OCI-LY1 (cell line): Measurements from ENCODE around the gene PTGDR.

ENCODE experiments used
- H2AFZ ChIP-seq: fragments of 200-600 bp; sonication (generic), shearing (Covaris generic); 2 replicates; pipeline ENCODE4 v1.6.0; 2014; ENCODE audit warnings: antibody characterized with exemption, mild to moderate bottlenecking, low read length
- H3F3A ChIP-seq: fragments of 200-600 bp; sonication (generic), shearing (Covaris generic); 2 replicates; pipeline ENCODE4 v1.6.0; 2014; ENCODE audit warnings: mild to moderate bottlenecking, antibody characterized with exemption, low read length, moderate library complexity; ENCODE audit not compliant: insufficient read depth
- H3K27ac ChIP-seq: fragments of 200-600 bp; sonication (generic); 2 replicates; pipeline ENCODE4 v1.5.1; 2014; ENCODE audit warnings: low read length, mixed run types, mild to moderate bottlenecking, low read depth; ENCODE audit not compliant: poor library complexity, severe bottlenecking
- H3K27me3 ChIP-seq: fragments of 200-600 bp; sonication (generic); 2 replicates; pipeline ENCODE4 v1.6.0; 2014; ENCODE audit warnings: antibody characterized with exemption, mild to moderate bottlenecking, low read length, moderate library complexity; ENCODE audit not compliant: insufficient read depth
- H3K36me3 ChIP-seq: fragments of 200-600 bp; sonication (generic); 2 replicates; pipeline ENCODE4 v1.6.1; 2014; ENCODE audit warnings: mild to moderate bottlenecking, antibody characterized with exemption, low read length, moderate library complexity, mixed read lengths; ENCODE audit not compliant: insufficient read depth
- H3K4me1 ChIP-seq: fragments of 200-600 bp; sonication (generic); 2 replicates; pipeline ENCODE4 v1.5.1; 2014; ENCODE audit warnings: mild to moderate bottlenecking, low read length, moderate library complexity; ENCODE audit not compliant: insufficient read depth, severe bottlenecking
- H3K4me2 ChIP-seq: fragments of 200-600 bp; sonication (generic), shearing (Covaris generic); 2 replicates; pipeline ENCODE4 v1.6.1; 2014; ENCODE audit warnings: low read length
- H3K4me3 ChIP-seq: fragments of 200-600 bp; sonication (generic); 2 replicates; pipeline ENCODE4 v1.5.1; 2014; ENCODE audit warnings: low read length, low read depth, mild to moderate bottlenecking, mixed read lengths; ENCODE audit not compliant: poor library complexity, severe bottlenecking
- H3K79me2 ChIP-seq: fragments of 200-600 bp; shearing (Covaris generic); 2 replicates; pipeline ENCODE4 v1.6.1; 2016; ENCODE audit warnings: mixed run types, low read length, mixed read lengths; ENCODE audit not compliant: insufficient read depth
- H3K9ac ChIP-seq: fragments of 200-600 bp; sonication (generic), shearing (Covaris generic); 2 replicates; pipeline ENCODE4 v1.6.1; 2014; ENCODE audit warnings: mild to moderate bottlenecking, low read length, mixed read lengths
- H3K9me2 ChIP-seq: fragments of 200-600 bp; sonication (generic), shearing (Covaris generic); 2 replicates; pipeline ENCODE4 v1.6.1; 2014; ENCODE audit warnings: low read depth, mild to moderate bottlenecking, low read length, mixed read lengths
- H3K9me3 ChIP-seq: fragments of 200-600 bp; shearing (Covaris generic); 2 replicates; pipeline ENCODE4 v1.6.1; 2014; ENCODE audit warnings: low read length, mixed read lengths
- H4K20me1 ChIP-seq: fragments of 200-600 bp; sonication (generic), shearing (Covaris generic); 2 replicates; pipeline ENCODE4 v1.6.0; 2016; ENCODE audit warnings: mild to moderate bottlenecking, low read length; ENCODE audit not compliant: insufficient read depth
- CTCF ChIP-seq: fragments of 200-600 bp; sonication (generic), shearing (Covaris generic); IDR thresholded peaks from 2 replicates; pipeline ENCODE4 v1.5.1; 2017; ENCODE audit warnings: mild to moderate bottlenecking, antibody characterized with exemption, low read length, moderate library complexity, mixed read lengths
- EZH2 ChIP-seq: fragments of 200-600 bp; sonication (generic), shearing (Covaris generic); IDR thresholded peaks from 2 replicates; pipeline ENCODE4 v1.8.0; 2017; ENCODE audit warnings: borderline replicate concordance, mixed run types, mild to moderate bottlenecking, antibody characterized with exemption, low read length, moderate library complexity, mixed read lengths

The PTGDR gene

GRCh38 chr14:52313903-52314594, 46.6 kb downstream of the PTGDR start, which contains the start of gene PTGER2:
PTGER2 (plus strand) TSS chr14:52314312; CDS start chr14:52314549, 237 bp downstream.
- no peaks in the 10 kb centered on the region for H3K36me3 ChIP-seq
- no peaks in the 10 kb centered on the region for H3K9me2 ChIP-seq
- H3K79me2 ChIP-seq = no peaks in the 10 kb centered on the region
- no peaks in the 10 kb centered on the region for H3K9me3 ChIP-seq
- no peaks in the 10 kb centered on the region for H3F3A ChIP-seq
- no peaks in the 10 kb centered on the region for H4K20me1 ChIP-seq
- H3K4me1 ChIP-seq = no peaks in the 10 kb centered on the region
- TF ChIP-seq EZH2 = no peak
- TF ChIP-seq CTCF = no peak
- no peak within 1 kb of the TSS for H3K27ac ChIP-seq
- no peak within 1 kb of the TSS for H3K4me3 ChIP-seq
- H3K4me2 ChIP-seq = no peak within 1 kb of the TSS
- no peaks in the 10 kb centered on the region for H3K27me3 ChIP-seq
- no peak within 1 kb of the TSS for H3K9ac ChIP-seq
- H2AFZ ChIP-seq = no peak within 1 kb of the TSS

GRCh38 chr14:52314595-52315354, 47.3 kb downstream of the PTGDR start:
- no peaks in the 10 kb centered on the region for H3K4me1 ChIP-seq
- H3K4me2 ChIP-seq = no peak overlapping the region
- H3K27me3 ChIP-seq = no peaks in the 10 kb centered on the region
- H2AFZ ChIP-seq = no peak overlapping the region
- no peak overlapping the region for H3K9ac ChIP-seq
- H3F3A ChIP-seq = no peaks in the 10 kb centered on the region
- TF ChIP-seq EZH2 = no peak
- no peak for TF ChIP-seq CTCF
- no peaks in the 10 kb centered on the region for H3K36me3 ChIP-seq
- no peak overlapping the region for H3K27ac ChIP-seq
- no peaks in the 10 kb centered on the region for H3K9me2 ChIP-seq
- no peak overlapping the region for H3K4me3 ChIP-seq
- no peaks in the 10 kb centered on the region for H4K20me1 ChIP-seq
- H3K9me3 ChIP-seq = no peaks in the 10 kb centered on the region
- no peaks in the 10 kb centered on the region for H3K79me2 ChIP-seq

- no peak overlapping the region for H3K27ac ChIP-seq
Observed at GRCh38 chr14:52315355-52315718, 47.8 kb downstream of the PTGDR start.

More at GRCh38 chr14:52315355-52315718, 47.8 kb downstream of the PTGDR start:
- no peaks in the 10 kb centered on the region for H3K9me3 ChIP-seq
- H3K9ac ChIP-seq = no peak overlapping the region
- no peak overlapping the region for H3K4me2 ChIP-seq
- no peaks in the 10 kb centered on the region for H4K20me1 ChIP-seq
- H2AFZ ChIP-seq = no peak overlapping the region
- no peaks in the 10 kb centered on the region for H3K36me3 ChIP-seq
- no peak for TF ChIP-seq EZH2
- no peak for TF ChIP-seq CTCF
- no peaks in the 10 kb centered on the region for H3K4me1 ChIP-seq
- H3K27me3 ChIP-seq = no peaks in the 10 kb centered on the region
- H3K9me2 ChIP-seq = no peaks in the 10 kb centered on the region
- no peaks in the 10 kb centered on the region for H3F3A ChIP-seq
- H3K4me3 ChIP-seq = no peak overlapping the region
- H3K79me2 ChIP-seq = no peaks in the 10 kb centered on the region
